Fibroblast of skin of right quadriceps (primary cell): ENCODE data around the gene BTBD9.
"Not testable (repeated sequence)": the region's sequence is repeated elsewhere in the genome, so short reads cannot be mapped to it uniquely, and the experiment has no call there.

ENCODE experiments used
- DNase-seq: peaks from one replicate; pipeline ENCODE4 v3.0.0-alpha.2; 2013

BTBD9 gene

DNA sequence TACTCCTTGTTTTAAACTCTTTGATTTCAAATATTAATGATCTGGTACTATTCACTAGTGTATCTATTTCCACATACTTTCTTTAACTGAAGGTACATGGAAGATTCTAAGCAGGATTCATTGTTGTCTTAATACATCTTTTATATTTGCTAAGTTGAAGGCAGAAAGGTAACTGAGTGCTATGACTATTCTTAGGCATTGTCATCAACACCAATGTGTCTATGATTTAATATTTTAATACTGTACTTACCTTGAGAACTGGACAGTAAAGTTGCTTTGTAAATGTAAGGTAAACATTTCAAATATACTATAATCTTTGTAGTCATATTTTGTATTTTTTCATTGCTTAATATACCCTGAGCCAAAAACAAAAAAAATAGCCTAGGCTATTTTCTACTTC, 8.9 kb upstream of the BTBD9 start:
- DNase-seq = no peak

DNA sequence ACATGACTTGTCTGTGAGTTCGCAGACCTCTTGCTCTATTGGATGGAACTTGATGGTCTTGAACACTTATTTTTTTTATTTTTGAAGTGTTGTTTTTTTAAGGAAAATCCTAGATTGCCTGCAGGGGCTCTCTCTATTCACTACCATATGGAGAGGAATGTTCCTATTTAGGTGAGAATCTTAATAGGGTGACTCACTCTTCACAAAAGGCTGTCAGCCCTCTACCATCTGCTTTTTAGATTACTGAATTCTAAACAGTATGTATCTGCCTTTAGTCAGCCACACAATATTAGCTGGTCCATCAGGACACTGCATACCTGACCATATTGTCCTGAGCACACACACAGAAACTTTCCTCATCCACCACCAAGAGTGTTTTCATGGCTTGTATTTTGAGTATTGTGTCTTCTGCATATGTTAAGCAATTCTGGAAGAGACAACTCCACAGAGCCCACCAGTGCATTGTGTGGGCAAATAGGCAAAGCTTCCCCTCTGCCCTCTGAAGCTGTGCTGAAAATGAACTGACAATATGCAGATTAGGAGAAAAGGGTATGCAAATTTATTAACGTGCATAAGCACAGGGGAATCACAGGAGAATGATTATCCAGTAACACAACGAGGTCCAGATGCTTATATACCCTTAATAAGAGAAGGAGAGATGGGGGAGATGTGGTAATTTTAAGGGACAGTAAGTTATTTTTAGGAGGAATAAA, 6.6 kb upstream of the BTBD9 start:
- peak; percentile 14 for DNase-seq

DNA sequence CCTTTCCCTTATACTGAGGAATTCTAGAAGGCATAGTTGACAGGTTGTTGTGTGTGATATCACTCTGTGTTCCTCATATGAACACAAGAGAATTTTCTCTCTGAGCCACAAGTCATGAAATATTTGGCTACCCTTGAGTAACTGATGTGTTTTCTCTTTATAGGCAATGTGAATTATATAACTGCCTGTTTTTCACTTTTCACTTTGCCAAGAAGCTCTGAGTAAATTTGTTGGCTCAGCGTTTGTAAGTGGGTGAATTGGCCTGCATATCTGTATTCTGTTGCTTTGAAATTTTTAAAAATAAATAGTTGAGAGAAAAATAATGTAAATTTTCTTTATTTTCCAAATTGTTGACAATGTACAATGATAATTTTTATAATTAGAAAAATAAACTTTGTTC, 5.2 kb upstream of the BTBD9 start:
- DNase-seq = no peak

DNA sequence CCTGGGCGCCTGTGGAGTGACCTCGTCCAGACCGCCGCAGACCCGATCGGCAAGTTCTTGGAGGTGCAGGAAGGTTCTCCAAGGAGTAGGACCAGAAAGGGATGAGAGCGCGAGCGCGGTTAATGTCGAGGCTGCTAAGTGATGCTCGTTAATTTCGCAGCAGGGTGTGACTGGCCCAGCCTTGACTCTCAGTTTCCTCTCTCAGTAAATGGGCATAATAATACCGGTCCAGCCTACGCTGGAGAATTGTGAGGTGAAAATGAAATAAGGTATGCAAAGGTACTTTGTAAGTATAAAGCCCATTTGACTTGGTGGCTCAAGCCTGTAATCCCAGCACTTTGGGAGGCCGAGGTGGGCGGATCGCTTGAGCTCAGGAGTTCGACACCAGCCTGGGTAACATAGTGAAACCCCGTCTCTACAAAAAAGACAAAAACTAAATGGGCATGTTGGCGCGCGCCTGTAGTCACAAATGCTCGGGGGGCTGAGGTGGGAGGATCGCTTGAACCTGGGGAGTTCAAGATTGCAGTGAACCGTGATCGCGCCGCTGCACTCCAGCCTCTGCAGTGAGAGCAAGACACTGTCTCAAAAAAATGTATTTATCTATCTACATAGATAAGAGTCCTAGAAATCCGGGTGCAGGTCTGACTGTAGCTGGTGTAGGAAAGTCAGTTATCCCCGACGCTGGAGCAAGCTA, 634 bp upstream of the BTBD9 start:
- DNase-seq = no peak

DNA sequence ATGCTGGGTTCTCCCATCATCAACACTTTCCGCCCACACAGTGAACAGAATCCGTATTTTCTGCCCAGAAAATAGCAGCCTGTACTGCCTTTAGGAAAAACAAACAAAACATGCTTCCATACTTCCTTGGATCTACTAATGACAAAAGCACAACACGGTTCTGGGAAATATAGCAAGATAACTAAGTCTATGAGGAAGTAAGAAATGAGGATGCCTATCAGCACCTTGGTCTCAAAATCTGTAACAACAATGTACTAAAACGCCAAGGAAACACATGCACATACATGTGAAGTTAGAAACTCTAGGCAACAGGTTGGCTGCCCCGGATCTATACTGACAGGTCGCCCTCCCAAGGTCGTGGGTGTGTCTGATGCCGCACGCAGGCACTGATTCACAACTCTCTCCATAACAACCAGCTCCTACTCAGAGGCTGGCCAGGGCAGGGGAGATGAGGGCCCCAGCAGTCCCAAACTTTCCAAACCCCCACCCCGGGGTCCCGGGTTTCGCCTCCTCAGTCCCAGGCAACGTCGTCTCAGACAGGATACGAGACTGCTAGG, 710 bp downstream of the BTBD9 start:
- peak; percentile 21 for DNase-seq

DNA sequence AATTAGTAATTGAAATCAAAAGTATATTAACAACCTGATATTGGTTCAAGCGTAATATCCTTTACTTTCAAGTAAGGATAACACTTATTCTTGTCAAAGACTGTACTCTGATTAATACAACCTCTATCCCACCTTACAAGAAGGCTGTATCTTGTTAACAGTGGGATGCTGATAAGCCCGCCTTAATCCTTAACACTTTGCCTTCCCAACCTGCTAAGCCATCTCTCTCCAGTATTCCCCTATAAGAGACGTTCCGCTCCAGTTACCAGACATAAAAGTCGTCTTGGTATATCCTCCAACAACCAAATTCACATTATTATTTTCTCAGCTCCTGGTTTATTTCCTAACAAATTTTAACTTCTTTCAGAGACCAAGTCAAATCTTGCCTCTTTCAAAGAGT, 2.0 kb downstream of the BTBD9 start:
- no peak for DNase-seq

DNA sequence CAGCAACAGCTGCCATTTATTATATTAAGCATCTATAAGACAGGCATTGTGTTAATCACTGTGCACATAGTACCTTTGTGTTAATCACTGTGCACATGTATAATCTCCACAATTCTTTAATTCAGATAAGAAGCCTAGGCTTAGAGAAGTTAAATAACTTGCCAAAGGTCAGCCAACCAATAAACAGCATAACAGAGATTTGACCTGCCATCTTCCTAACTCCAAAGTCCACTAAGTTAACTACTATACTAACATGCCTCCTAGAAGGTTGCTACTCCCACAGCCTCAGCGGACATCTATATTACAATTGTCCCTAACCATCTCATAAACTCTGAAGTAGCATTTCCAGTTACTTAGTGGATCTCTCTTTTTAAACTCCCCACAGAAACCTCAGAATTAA, 3.7 kb downstream of the BTBD9 start:
- no peak for DNase-seq

DNA sequence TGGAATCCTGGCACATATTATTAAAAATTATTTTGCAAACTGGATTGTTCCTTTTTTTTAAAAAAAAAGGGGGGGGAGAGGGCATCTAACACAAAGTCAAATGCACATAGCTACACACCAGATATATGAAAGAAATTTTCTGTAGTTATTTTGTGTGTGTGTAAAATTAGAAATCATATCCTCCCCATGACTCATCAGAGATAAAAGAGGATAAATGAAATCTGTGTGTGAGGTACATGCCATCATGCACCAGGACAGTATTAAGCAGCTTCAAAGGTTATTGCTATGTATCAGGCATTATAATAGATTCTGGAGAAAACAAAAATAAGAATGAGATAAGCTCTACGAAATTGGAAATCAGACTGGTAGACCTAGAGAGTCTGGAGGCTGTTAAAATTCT, 5.2 kb downstream of the BTBD9 start:
- DNase-seq = no peak

DNA sequence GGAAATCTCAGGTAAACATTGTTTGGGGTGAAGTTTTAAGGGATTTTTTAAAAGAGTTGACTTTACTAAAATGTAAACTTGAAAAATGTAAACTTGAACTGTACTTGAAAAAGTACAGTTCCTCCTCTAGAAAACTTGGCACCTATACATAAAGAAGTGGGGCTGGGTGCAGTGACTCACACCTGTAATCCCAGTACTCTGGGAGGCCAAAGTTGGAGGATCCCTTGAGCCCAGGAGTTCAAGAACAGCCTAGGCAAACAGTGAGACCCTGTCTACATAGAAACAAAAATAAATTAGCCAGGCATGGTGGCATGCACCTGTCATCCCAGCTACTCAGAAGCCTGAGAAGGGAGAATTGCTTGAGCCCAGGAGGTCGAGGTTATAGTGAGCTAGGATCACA, 7.2 kb downstream of the BTBD9 start:
- no peak for DNase-seq

DNA sequence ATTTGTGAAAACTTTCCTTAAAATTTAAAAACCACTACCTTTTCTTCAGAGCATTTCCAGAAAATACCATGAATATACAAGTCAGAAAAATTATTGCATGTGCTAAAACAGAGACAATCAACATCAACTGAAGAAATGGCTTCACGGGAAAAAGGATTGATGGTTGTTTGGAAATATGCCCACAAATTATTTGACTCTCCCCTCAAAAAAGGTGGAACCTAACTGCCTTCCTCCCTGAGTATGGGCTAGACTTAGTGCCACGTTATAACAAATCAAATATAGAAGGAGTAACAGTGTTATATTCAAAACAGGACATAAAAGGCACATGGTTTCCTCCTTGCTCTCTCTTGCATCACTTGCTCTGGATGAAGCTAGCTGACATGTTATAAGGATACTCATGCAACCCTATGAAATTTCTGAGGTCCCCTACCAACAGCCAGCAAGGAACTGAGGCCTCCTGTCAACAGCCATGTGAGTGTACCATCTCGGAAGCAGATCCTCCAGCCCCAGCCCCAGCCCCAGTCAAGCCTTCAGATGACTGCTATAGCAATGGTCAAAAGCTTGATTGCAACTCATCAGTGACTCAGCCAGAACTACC, 8.4 kb downstream of the BTBD9 start:
- DNase-seq = no peak

DNA sequence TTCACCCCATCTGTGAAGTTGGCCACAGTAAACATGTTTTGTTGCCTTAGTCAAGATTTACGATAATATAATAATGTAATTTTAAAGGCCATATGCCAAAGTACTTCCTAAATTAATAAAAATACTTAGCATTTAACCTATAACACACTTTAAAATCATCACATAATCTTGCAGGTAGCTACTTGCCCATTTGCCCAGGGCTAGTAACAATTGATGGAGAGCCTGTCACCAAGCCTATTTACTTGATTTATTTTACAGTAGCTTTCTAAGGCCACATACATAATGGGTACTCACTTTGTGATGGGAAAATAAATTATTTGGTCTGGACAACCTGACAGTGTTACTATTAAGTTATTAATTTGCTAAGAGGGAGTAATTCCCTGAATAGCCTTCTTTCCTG, 14.5 kb downstream of the BTBD9 start:
- DNase-seq = no peak

DNA sequence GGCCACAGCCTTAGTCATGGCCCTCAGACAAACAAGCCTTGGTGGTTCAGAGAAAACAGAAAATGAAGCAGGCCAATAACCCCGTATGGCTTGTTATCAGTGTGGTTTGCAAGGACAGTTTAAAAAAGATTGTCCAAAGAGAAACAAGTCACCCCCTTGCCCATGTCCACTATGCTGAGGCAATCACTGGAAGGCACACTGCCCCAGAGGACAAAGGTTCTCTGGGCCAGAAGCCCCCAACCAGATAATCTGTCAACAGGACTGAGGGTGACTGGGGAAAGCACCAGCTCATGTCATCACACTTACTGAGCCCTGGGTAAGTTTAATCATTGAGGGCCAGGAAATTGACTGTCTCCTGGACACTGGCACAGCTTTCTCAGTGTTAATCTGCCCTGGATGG, 20.4 kb downstream of the BTBD9 start:
- DNase-seq = not testable (repeated sequence)

DNA sequence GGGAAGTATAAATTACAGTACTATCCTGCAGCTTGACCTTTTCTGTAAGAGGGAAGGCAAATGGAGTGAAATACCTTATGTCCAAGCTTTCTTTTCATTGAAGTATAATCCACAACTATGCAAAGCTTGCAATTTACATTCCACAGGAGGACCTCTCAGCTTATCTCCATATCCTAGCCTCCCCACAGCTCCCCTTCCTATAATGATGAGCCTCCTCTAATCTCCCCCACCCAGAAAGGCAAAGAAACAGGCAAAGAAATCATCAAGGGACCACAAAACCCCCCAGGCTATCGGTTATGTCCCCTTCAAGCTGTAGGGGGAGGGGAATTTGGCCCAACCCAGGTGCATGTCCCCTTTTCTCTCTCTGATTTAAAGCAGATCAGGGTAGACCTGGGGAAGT, 21.4 kb downstream of the BTBD9 start:
- not testable (repeated sequence) for DNase-seq

DNA sequence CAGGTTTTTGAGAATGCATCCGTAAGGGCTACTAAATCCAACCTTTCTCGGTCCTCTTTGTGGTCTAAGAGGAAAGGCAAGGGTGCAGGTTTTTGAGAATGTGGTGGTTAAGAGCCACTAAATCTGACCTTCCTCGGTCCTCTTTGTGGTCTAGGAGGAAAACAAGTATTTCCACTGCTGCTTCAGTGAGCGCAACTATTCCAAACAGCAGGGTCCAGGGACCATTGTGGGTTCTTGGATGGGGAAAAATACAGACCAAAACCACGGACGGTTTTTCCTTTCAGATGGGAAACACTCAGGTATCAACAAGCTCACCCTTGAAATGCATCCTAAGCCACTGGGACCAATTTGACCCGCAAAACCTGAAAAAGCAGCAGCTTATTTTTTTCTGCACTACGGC, 21.9 kb downstream of the BTBD9 start:
- no peak for DNase-seq

DNA sequence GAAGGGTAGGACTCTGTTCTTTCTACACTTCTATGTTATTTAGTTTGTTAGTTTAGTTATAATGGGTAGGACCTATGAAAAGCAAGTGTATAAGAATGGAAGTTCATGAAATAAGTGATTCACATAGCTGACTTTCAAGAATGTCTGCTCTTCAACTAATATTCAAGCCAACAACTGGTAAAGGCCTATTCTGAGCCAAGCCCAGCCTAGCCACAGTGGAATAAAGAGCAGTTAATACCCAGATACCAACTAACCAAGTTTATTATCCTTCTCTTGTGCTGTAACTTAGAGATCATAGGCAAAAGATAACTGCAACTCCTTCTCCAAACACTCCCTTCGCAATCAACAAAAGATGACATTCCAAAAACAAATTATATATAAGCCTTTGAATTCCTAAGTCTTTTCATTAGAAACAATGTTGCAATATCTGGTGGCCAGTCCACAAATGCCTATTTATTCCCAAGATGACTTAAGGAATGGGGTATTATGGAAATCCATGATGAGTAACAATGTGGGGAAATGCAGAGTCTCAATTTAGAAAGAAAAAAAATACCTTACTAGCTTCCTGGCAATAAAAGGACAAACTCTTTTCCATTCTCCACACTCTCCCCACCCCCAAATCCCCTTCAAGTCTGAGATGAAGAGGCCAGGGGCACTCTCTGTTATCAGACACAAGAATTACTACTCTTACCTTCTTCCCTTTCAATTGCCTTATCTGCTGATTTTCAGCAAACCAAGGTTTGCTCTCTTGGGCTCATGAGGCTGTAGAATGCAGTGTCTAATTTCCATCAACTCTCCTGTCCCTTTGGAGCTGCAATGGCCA, 27.4 kb downstream of the BTBD9 start:
- DNase-seq = peak; percentile 80

DNA sequence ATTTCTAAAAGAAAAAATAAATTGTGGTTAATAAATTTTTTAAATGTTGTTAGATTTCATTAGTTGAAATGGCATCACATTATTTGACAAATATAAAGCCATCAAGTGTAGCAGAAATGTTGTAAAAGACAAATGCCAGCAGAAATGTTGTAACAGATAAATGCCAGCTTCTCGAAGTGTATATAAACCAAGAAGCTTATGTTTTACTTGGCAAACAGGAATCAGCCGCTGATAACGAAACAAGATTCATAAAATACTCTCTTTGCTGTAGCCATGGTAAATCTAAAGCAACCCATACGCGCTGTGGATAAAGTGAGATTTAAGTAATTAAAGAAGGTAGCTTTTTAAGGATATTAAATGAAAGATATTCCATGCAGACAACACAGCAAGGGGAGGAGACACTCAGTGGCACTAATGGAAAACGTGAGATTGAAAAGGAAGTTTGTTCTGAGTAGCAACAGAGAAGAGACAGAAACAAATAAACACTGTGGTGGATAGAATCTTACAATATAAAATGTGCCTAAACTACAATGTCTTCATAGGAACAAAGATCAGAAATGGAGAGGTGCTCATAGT, 29.6 kb downstream of the BTBD9 start:
- no peak for DNase-seq

DNA sequence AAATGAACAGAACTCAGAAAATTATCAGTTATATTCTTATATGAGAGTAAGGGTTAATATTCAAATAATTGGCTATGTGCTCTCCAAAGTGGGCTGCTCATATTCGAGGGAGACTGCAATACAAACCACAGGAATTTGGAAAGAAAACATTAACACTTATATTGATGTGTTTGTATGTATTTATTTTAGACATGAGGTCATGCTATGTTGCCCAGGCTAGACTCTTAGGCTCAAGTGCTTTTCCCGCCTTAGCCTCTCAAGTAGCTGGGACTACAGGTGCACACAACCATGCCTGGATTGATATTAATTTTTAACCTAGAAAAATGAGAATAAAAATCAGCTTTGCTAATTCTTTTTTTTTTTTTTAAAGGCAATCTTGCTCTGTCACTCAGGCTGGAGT, 35.0 kb downstream of the BTBD9 start:
- no peak for DNase-seq

DNA sequence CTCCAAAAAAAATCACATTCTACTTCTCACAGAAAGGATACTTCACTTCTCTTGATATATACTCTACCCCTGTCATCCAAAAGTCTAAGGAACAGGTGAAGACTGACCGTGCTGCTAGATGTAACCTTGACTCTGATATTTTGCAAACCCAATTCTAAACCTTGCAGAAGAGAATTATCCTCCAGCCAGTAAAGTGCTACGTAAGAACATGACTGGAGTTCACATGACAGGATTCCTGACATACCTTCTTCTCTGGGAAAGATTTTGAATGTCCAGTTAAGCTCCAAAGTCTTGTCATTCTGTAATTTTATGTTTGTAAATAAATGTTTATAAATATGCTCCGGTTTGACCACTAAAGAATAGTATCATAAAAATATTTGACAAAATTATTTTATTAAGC, 35.8 kb downstream of the BTBD9 start:
- no peak for DNase-seq

DNA sequence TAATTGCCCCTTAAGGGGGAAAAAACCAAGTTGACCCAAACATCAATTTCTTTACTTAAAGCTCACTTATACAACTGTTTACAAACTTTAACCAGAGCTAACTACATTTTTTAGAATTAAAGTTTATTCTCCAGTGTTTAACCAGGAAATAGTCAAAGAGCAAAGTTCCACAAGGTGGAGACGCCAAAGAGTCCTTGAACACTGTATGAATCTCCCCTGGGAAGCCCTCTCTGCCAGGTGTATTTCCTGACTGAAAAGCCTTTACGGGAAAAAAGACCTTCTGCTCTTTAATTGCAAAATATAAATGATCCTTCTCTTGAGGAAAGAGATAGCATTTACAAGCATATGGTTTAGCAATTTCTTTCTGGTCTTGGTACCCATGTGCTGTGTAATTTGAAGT, 36.2 kb downstream of the BTBD9 start:
- no peak for DNase-seq

DNA sequence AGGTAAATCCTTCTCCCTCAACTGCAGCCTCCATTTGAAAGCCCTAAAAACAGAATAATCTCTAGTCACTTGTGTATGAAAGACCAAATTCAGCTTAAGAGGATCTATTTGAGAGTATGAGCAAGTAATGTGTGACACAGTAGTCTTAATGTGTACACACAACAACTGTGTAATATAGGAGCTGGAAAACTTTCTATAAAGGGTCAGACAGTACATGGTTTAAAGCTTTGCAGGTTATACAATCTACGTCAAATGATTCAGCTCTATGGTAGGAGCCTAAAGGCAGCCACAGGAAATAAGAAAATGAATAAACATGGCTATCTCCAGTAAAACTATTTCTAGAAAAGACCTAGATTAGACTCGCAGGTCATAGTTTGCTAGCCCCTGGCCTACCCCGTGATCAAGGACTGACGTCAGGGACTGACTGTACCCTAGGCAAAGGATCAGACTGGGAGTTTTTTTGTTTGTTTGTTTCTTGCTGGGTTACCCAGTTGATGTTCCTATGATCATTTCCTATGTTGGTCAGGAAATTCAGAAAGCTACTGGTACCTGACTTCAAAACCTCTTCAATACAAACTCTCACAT, 39.7 kb downstream of the BTBD9 start:
- DNase-seq = no peak

DNA sequence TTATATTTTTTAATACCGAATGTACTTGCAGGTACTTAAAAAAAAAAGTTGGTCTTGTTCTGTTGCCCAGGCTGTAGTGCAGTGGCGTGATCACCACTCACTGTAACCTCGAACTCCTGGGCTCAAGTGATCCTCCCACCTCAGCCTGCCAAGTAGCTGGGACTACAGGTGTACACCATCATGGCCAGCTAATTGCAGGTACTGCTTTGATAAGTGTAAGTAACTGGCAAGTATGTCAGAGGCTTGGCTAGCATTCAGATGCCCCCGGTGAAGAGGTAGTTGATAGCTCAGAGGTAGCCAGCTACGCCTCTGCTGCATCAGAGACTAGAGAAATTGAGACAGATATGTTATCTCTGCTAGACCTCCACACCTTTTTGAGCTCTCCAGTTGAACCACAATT, 40.5 kb downstream of the BTBD9 start:
- DNase-seq = no peak

DNA sequence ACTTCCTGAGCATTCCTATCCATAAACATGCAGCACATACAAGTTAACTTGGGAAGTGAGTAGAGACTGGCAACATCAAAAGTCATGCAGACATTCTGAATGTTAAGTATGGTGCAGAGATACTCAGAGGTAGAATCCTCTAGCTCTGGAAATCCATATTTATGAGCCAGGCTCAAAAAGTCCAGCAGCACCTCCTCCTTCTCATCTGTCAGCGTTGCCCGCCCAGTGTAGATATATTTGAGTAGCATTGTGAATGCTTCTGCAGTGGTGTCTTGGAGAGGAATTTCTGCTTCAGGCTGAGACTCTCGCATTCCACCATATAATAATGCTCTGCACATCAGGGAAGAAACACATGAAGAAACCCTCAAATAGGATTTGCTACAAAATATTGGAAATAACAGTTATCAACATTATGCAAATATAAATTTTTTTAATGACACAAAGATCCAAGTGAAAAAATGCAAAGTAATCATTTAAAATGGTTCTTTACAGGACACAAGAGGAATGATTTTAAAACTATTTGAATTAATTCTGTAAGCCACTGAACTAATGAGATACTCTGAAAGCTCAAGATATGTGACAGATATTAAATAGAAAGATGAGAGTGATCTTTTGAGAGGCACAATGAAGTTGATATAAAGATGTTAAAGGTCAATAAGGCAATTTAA, 45.6 kb downstream of the BTBD9 start:
- no peak for DNase-seq
